ENCODE results near the gene C1orf56. TPM values are rescaled to one million over a fixed set of nuclear protein-coding genes. Genes with fewer than 3 reads are reported as not detected.
A peak's percentile ranks its signal among the peaks of the same experiment; 100 is the strongest.

The C1orf56 gene
- total RNA-seq, 5 donors from 2014 or later (not counting 1 experiment from before 2014, with no cell fraction given) = 0.61 to 4.8 (median 3.3) TPM

DNA sequence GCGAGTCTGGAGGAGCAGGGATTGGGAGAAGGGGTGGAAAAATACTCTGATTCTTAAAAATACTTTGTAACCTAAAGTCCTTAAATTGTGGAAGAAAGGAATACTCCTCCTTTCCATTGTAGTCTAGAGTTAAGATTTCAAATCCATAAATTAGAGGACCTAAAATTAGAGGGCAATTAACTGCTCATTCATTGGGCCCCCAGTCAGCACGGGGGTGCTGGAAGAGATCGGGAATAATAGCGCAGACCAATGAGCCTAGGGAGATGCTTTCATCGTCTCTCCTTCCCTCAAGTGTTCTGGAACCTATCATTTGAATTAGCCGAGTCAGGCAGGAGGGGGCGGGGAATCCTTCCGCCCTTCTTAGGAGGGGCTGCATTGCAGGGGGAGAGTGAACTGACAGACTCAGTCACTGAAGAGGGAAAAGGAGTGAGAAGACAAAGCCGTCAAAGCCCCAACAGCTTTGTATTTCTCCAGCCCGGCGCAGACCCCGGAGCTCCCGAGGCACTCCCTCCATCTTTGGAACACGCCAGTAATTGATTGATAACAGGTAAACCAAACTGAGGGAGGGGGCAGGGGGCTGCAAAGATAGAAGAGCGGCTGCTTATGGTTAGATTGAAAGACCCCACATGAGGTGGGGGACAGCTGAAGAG is 12.6 kb downstream of the C1orf56 start, which contains the start of gene MLLT11:
Gene MLLT11 (plus strand): TSS at position 391 of the 650 bp plus-strand sequence. CDS start 6,828 bp downstream, outside the sequence.
- Histone ChIP-seq H3K4me3 (ENCODE audit: control insufficient read depth in 1 of 2, extremely low read depth in 1 of 2, low read length in 1 of 2) (peak within 1 kb of the TSS; percentile 78 to 100), H3K9me3 (no peaks in the 10 kb centered on the region), H3K27ac (ENCODE audit: low read length) (peak within 1 kb of the TSS; percentile 92), H3K27me3 (replicated peaks in 1 of 2; ENCODE audit: control insufficient read depth in 2 of 2, extremely low read depth in 1 of 2, insufficient read depth in 2 of 2, low read length in 1 of 2) (no peaks in the 10 kb centered on the region), H3K36me3 (ENCODE audit: control insufficient read depth in 2 of 2, extremely low read depth in 1 of 2, insufficient read depth in 1 of 2, low read length in 1 of 2) (peaks cover 0 to 16% of the 10 kb centered on the region in 2 donors), H3K4me1 (ENCODE audit: control insufficient read depth in 1 of 2, extremely low read depth in 1 of 2, insufficient read depth in 2 of 2, low read length in 2 of 2) (peaks cover 10 to 32% of the 10 kb centered on the region in 2 experiments)
- 8% methylated on average over 8 of the region's 15 CpGs for WGBS (ENCODE audit: insufficient coverage)
- Mint-ChIP-seq H3K4me3 (peak within 1 kb of the TSS; percentile 93 to 99 (median 95)), H3K27ac (peak within 1 kb of the TSS; percentile 96 to 99), H3K36me3 (peaks cover 31% of the 10 kb centered on the region), H3K9me3 (no peaks in the 10 kb centered on the region), H3K27me3 (no peaks in the 10 kb centered on the region), H3K4me1 (peaks cover 38 to 51% (median 39%) of the 10 kb centered on the region in 3 donors)
- ChIA-PET CTCF (interaction anchor here (0.6 to 3.1 kb wide), 9 partner anchors 8 to 874 kb away, joined by 3 to 22 read pairs (median 5); partner anchors contain the start of genes C1orf56 (in 1 of the 2), CERS2 (in 1 of the 2) and GABPB2 (in 1 of the 2)), POLR2A (interaction anchor here in 1 of 2 donors (0.6 kb wide), 1 partner anchor 497 kb away, joined by 3 read pairs; no protein-coding TSS in a partner anchor)
- ATAC-seq (replicated peaks in 1 of 4) = no peak
- DNase-seq = peak in 3 of 35 experiments; percentile 23 to 46 (median 34)

DNA sequence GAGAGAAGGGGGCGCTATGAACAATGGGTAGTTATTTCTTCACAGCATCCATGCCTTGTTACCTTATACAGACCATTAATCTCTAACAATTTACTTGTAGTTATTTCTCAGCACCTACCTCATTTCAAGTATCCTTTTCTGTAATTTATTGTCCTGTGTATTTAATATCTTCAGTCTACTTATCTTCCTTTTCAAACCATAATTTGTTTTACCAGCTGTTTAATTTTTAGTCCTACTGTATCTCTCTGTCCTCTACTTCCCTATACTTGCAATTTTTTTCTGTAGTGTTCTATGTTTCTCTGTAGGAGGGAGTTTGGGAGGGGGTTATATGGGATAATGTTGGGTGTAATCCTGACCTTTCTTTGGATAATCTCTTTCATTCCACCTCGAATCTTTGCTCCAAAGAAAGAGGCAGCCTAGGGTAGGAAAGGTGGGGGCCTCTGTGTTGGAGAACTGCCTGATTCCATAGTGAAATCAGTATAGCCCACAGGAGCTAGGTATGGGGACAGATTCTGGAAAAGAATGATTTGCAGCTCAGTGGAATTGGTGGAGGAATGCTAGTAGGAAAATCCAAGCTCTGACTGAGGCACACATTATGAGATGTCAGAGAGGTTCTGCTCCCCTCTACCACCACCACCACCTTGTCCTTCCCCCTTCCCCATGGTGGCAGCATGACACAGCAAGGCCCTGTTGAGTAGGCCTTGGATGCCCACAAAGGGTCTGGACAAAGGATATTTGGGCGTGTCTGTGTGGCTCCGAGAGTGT is 13.3 kb downstream of the C1orf56 start:
- no CpG with 5 or more reads among the region's 4 CpGs for WGBS (ENCODE audit: insufficient coverage)
- peak overlapping the region; percentile 92 for H3K27ac ChIP-seq (ENCODE audit: low read length)
- no peaks in the 10 kb centered on the region for H3K27me3 ChIP-seq (replicated peaks in 1 of 2; ENCODE audit: control insufficient read depth in 2 of 2, extremely low read depth in 1 of 2, insufficient read depth in 2 of 2, low read length in 1 of 2)
- peak overlapping the region; percentile 78 to 100 for H3K4me3 ChIP-seq (ENCODE audit: control insufficient read depth in 1 of 2, extremely low read depth in 1 of 2, low read length in 1 of 2)
- peaks cover 24% of the 10 kb centered on the region for H3K36me3 Mint-ChIP-seq
- no peak for DNase-seq
- CTCF ChIA-PET = interaction anchor here (0.6 to 3.1 kb wide), 6 partner anchors 10 to 39 kb away, joined by 3 to 22 read pairs (median 5); partner anchors contain the start of genes C1orf56 (in 1 of the 2) and GABPB2 (in 1 of the 2)
- H3K27me3 Mint-ChIP-seq = no peaks in the 10 kb centered on the region
- H3K4me3 Mint-ChIP-seq = peak overlapping the region; percentile 93 to 99 (median 95)
- peaks cover 5 to 9% of the 10 kb centered on the region in 2 donors for H3K36me3 ChIP-seq (ENCODE audit: control insufficient read depth in 2 of 2, extremely low read depth in 1 of 2, insufficient read depth in 1 of 2, low read length in 1 of 2)
- no peaks in the 10 kb centered on the region for H3K9me3 Mint-ChIP-seq
- POLR2A ChIA-PET = interaction anchor here in 1 of 2 donors (0.6 kb wide), 2 partner anchors 151 to 498 kb away, joined by 3 read pairs; no protein-coding TSS in a partner anchor
- H3K4me1 Mint-ChIP-seq = peaks cover 31 to 44% (median 32%) of the 10 kb centered on the region in 3 donors
- H3K4me1 ChIP-seq (ENCODE audit: control insufficient read depth in 1 of 2, extremely low read depth in 1 of 2, insufficient read depth in 2 of 2, low read length in 2 of 2) = peaks cover 4 to 24% of the 10 kb centered on the region in 2 experiments
- no peaks in the 10 kb centered on the region for H3K9me3 ChIP-seq
- peak overlapping the region; percentile 96 to 99 for H3K27ac Mint-ChIP-seq
- no peak for ATAC-seq (replicated peaks in 1 of 4)

GRCh38 chr1:151061704-151062103 is 14.2 kb downstream of the C1orf56 start:
- POLR2A ChIA-PET = interaction anchor here in 1 of 2 donors (0.8 kb wide), 1 partner anchor 9 kb away, joined by 4 read pairs; no protein-coding TSS in a partner anchor
- peaks cover 4 to 19% of the 10 kb centered on the region in 2 experiments for H3K4me1 ChIP-seq (ENCODE audit: control insufficient read depth in 1 of 2, extremely low read depth in 1 of 2, insufficient read depth in 2 of 2, low read length in 2 of 2)
- ATAC-seq (replicated peaks in 1 of 4) (no peak), DNase-seq (no peak)
- peak overlapping the region; percentile 16 to 28 for H3K27ac Mint-ChIP-seq
- peaks cover 4 to 9% of the 10 kb centered on the region in 2 donors for H3K36me3 ChIP-seq (ENCODE audit: control insufficient read depth in 2 of 2, extremely low read depth in 1 of 2, insufficient read depth in 1 of 2, low read length in 1 of 2)
- no peak overlapping the region for H3K4me3 ChIP-seq (ENCODE audit: control insufficient read depth in 1 of 2, extremely low read depth in 1 of 2, low read length in 1 of 2)
- H3K27me3 Mint-ChIP-seq = no peaks in the 10 kb centered on the region
- H3K9me3 Mint-ChIP-seq = no peaks in the 10 kb centered on the region
- WGBS (ENCODE audit: insufficient coverage) = no CpG with 5 or more reads among the region's 2 CpGs
- CTCF ChIA-PET = interaction anchor here in 1 of 2 donors (0.5 to 3.1 kb wide), 6 partner anchors 9 to 562 kb away, joined by 3 to 22 read pairs (median 5); partner anchors contain the start of genes C1orf56 and GABPB2
- peaks cover 15% of the 10 kb centered on the region for H3K36me3 Mint-ChIP-seq
- H3K4me1 Mint-ChIP-seq = peaks cover 22 to 35% (median 24%) of the 10 kb centered on the region in 3 donors
- no peaks in the 10 kb centered on the region for H3K27me3 ChIP-seq (replicated peaks in 1 of 2; ENCODE audit: control insufficient read depth in 2 of 2, extremely low read depth in 1 of 2, insufficient read depth in 2 of 2, low read length in 1 of 2)
- no peak overlapping the region for H3K4me3 Mint-ChIP-seq
- no peak overlapping the region for H3K27ac ChIP-seq (ENCODE audit: low read length)
- H3K9me3 ChIP-seq = no peaks in the 10 kb centered on the region

GRCh38 chr1:151062741-151063371 is 15.3 kb downstream of the C1orf56 start:
- Mint-ChIP-seq H3K4me1 (peaks cover 16 to 24% (median 21%) of the 10 kb centered on the region in 3 donors), H3K36me3 (peaks cover 8% of the 10 kb centered on the region), H3K9me3 (no peaks in the 10 kb centered on the region), H3K27me3 (no peaks in the 10 kb centered on the region), H3K27ac (no peak overlapping the region), H3K4me3 (no peak overlapping the region)
- Histone ChIP-seq H3K4me3 (ENCODE audit: control insufficient read depth in 1 of 2, extremely low read depth in 1 of 2, low read length in 1 of 2) (no peak overlapping the region), H3K4me1 (ENCODE audit: control insufficient read depth in 1 of 2, extremely low read depth in 1 of 2, insufficient read depth in 2 of 2, low read length in 2 of 2) (peaks cover 4 to 11% of the 10 kb centered on the region in 2 experiments), H3K27ac (ENCODE audit: low read length) (no peak overlapping the region), H3K36me3 (ENCODE audit: control insufficient read depth in 2 of 2, extremely low read depth in 1 of 2, insufficient read depth in 1 of 2, low read length in 1 of 2) (peaks cover 0 to 9% of the 10 kb centered on the region in 2 donors), H3K9me3 (no peaks in the 10 kb centered on the region), H3K27me3 (replicated peaks in 1 of 2; ENCODE audit: control insufficient read depth in 2 of 2, extremely low read depth in 1 of 2, insufficient read depth in 2 of 2, low read length in 1 of 2) (no peaks in the 10 kb centered on the region)
- ATAC-seq (replicated peaks in 1 of 4) (no peak), DNase-seq (no peak)
- ChIA-PET CTCF (interaction anchor here (1.0 to 1.7 kb wide), 2 partner anchors 15 to 38 kb away, joined by 3 to 6 read pairs; partner anchors contain the start of gene C1orf56 (in 1 of the 2)), POLR2A (no interaction called here)
- whole genome bisulfite sequencing (ENCODE audit: insufficient coverage) = 86% methylated on average over 1 of the region's 3 CpGs

DNA sequence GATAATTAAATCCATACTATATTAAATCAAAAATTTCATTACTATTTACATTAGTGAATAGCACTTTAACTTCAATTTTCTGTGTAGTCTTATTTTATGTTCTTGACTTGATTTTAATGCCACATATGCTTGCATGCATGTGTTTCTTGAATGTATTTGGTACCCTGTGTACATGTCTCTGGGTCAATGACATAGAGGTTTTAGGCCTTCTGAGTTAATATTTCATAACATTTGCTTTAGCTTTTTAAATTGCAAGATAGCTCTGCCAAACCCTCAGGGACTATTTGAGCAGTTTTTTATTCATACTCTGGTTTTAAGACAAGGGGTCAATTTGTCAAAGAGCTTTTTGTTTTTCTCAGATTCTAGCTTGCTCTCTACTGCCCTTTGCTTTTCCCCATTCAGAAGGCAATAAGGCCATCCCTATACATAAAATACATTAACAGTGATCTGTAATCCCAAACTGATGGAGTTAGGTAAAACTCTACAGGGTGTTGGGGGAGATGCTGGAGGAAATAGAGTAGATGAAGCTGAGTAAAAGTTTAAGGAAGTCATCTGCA is 17.6 kb downstream of the C1orf56 start:
- Mint-ChIP-seq H3K4me3 (no peak overlapping the region), H3K36me3 (no peaks in the 10 kb centered on the region), H3K4me1 (peaks cover 15 to 25% (median 18%) of the 10 kb centered on the region in 3 donors), H3K27ac (peak overlapping the region in 1 of 2 donors; percentile 23), H3K27me3 (no peaks in the 10 kb centered on the region), H3K9me3 (no peaks in the 10 kb centered on the region)
- POLR2A ChIA-PET = interaction anchor here (0.5 to 1.0 kb wide), 5 partner anchors 8 to 574 kb away, joined by 3 to 6 read pairs (median 5); no protein-coding TSS in a partner anchor
- DNase-seq (no peak), ATAC-seq (replicated peaks in 1 of 4) (no peak)
- Histone ChIP-seq H3K36me3 (ENCODE audit: control insufficient read depth in 2 of 2, extremely low read depth in 1 of 2, insufficient read depth in 1 of 2, low read length in 1 of 2) (peaks cover 0 to 9% of the 10 kb centered on the region in 2 donors), H3K4me1 (ENCODE audit: control insufficient read depth in 1 of 2, extremely low read depth in 1 of 2, insufficient read depth in 2 of 2, low read length in 2 of 2) (peaks cover 7 to 14% of the 10 kb centered on the region in 2 experiments), H3K4me3 (ENCODE audit: control insufficient read depth in 1 of 2, extremely low read depth in 1 of 2, low read length in 1 of 2) (no peak overlapping the region), H3K9me3 (no peaks in the 10 kb centered on the region), H3K27me3 (replicated peaks in 1 of 2; ENCODE audit: control insufficient read depth in 2 of 2, extremely low read depth in 1 of 2, insufficient read depth in 2 of 2, low read length in 1 of 2) (no peaks in the 10 kb centered on the region), H3K27ac (ENCODE audit: low read length) (no peak overlapping the region)
- CTCF ChIA-PET = interaction anchor here (0.6 to 1.4 kb wide), 5 partner anchors 7 to 190 kb away, joined by 3 to 5 read pairs (median 3); no protein-coding TSS in a partner anchor
